Suprapubic skin (tissue), 4 donors: ENCODE measurements around the gene GNAL. TPM values are rescaled to one million over a fixed set of nuclear protein-coding genes. Genes with fewer than 3 reads are reported as not detected.

Experiments used
- DNase-seq, 2 donors: peaks; one replicate each; pipeline ENCODE4 v3.0.0-alpha.2; 2019; ENCODE audit warnings: low spot score in 2 of 2
- H3K27ac ChIP-seq: fragments of 200-600 bp; sonication (generic); one replicate; pipeline ENCODE4 v1.5.1; 2019
- H3K27me3 ChIP-seq: fragments of 200-600 bp; sonication (generic); one replicate; pipeline ENCODE4 v1.5.1; 2019
- H3K36me3 ChIP-seq: fragments of 200-600 bp; sonication (generic); one replicate; pipeline ENCODE4 v1.5.1; 2019
- H3K4me1 ChIP-seq: fragments of 200-600 bp; sonication (generic); one replicate; pipeline ENCODE4 v1.5.1; 2019
- H3K4me3 ChIP-seq: fragments of 200-600 bp; sonication (generic); one replicate; pipeline ENCODE4 v1.5.1; 2019; ENCODE audit warnings: mild to moderate bottlenecking
- H3K9me3 ChIP-seq: fragments of 200-600 bp; sonication (generic); one replicate; pipeline ENCODE4 v1.5.1; 2019
- CTCF ChIP-seq, 2 donors: fragments of 200-600 bp in 1 of 2; fragments of 450-650 bp in 1 of 2; sonication (generic) in 1 of 2; IDR thresholded peaks; one replicate each; pipeline ENCODE4 v1.5.1; 2016 to 2019; ENCODE audit warnings: antibody characterized with exemption in 2 of 2, mild to moderate bottlenecking in 1 of 2, moderate library complexity in 1 of 2
- EP300 ChIP-seq: sonication (generic); formaldehyde crosslinking; IDR thresholded peaks from one replicate; pipeline ENCODE4 v1.6.1; 2017; ENCODE audit warnings: antibody characterized with exemption
- POLR2A ChIP-seq, 2 donors: fragments of 450-650 bp; IDR thresholded peaks; one replicate each; pipeline ENCODE4 v1.6.1; 2017; ENCODE audit warnings: antibody characterized with exemption in 2 of 2, mild to moderate bottlenecking in 2 of 2, moderate library complexity in 2 of 2
- POLR2AphosphoS5 ChIP-seq, 3 donors: sonication (generic); formaldehyde crosslinking; IDR thresholded peaks; one replicate each; pipeline ENCODE4 v1.6.1; 2017; ENCODE audit warnings: antibody characterized with exemption in 3 of 3
- WGBS: methylation state at CpG from one replicate; pipeline ENCODE4 v1.1.5; 2018; 5-methylcytosine and 5-hydroxymethylcytosine counted together
- total RNA-seq, 4 donors: library from RNA; depleted of rRNA; stranded (reverse); fragments of >200 nt; gene quantifications; one replicate each; pipeline ENCODE4 v1.1.0, GENCODE V29; 2016

GNAL gene
- total RNA-seq, 4 donors from 2014 or later: 8.7 to 17.2 (median 15.0) TPM

- 85% methylated on average over 11 of the region's 12 CpGs for WGBS
- Histone ChIP-seq H3K27ac (no peak overlapping the region), H3K9me3 (no peaks in the 10 kb centered on the region), H3K4me3 (no peak overlapping the region), H3K36me3 (peaks cover 6% of the 10 kb centered on the region), H3K4me1 (peaks cover 6% of the 10 kb centered on the region), H3K27me3 (no peaks in the 10 kb centered on the region)
- TF ChIP-seq POLR2A (IDR thresholded peaks at IDR 0.05) (no peak), EP300 (no peak), CTCF (IDR thresholded peaks at IDR 0.05) (no peak), POLR2AphosphoS5 (IDR thresholded peaks at IDR 0.05) (no peak)
- DNase-seq: peak in 1 of 2 donors; percentile 42
Observed at GRCh38 chr18:11865071-11865470, 176.0 kb downstream of the GNAL start.

- peaks cover 6% of the 10 kb centered on the region for H3K36me3 ChIP-seq
Observed at GRCh38 chr18:11866329-11866728, 177.3 kb downstream of the GNAL start.

GRCh38 chr18:11866764-11867163 lies 177.7 kb downstream of the GNAL start:
- Histone ChIP-seq H3K27me3 (no peaks in the 10 kb centered on the region), H3K4me1 (no peaks in the 10 kb centered on the region), H3K36me3 (peaks cover 6% of the 10 kb centered on the region), H3K27ac (no peak overlapping the region), H3K9me3 (no peaks in the 10 kb centered on the region), H3K4me3 (no peak overlapping the region)
- TF ChIP-seq POLR2AphosphoS5 (IDR thresholded peaks at IDR 0.05): no peak
- no peak for TF ChIP-seq POLR2A (IDR thresholded peaks at IDR 0.05)
- TF ChIP-seq CTCF (IDR thresholded peaks at IDR 0.05): no peak
- TF ChIP-seq EP300: no peak
- 81% methylated on average over 5 of the region's 5 CpGs for WGBS
- DNase-seq: no peak

More at GRCh38 chr18:11866329-11866728, 177.3 kb downstream of the GNAL start:
- H3K4me3 ChIP-seq: no peak overlapping the region
- no peaks in the 10 kb centered on the region for H3K4me1 ChIP-seq
- TF ChIP-seq POLR2AphosphoS5 (IDR thresholded peaks at IDR 0.05): no peak
- no peak for TF ChIP-seq POLR2A (IDR thresholded peaks at IDR 0.05)
- TF ChIP-seq CTCF (IDR thresholded peaks at IDR 0.05): no peak
- no peak for TF ChIP-seq EP300
- no peaks in the 10 kb centered on the region for H3K9me3 ChIP-seq
- H3K27ac ChIP-seq: no peak overlapping the region
- no peaks in the 10 kb centered on the region for H3K27me3 ChIP-seq
- 79% methylated on average over 10 of the region's 10 CpGs for WGBS
- DNase-seq: no peak

- TF ChIP-seq EP300: no peak
- TF ChIP-seq POLR2AphosphoS5 (IDR thresholded peaks at IDR 0.05): no peak
- no peak for TF ChIP-seq CTCF (IDR thresholded peaks at IDR 0.05)
- TF ChIP-seq POLR2A (IDR thresholded peaks at IDR 0.05): no peak
- H3K27ac ChIP-seq: no peak overlapping the region
- H3K9me3 ChIP-seq: no peaks in the 10 kb centered on the region
- H3K36me3 ChIP-seq: peaks cover 10% of the 10 kb centered on the region
- H3K27me3 ChIP-seq: no peaks in the 10 kb centered on the region
- WGBS: 95% methylated on average over 8 of the region's 8 CpGs
- DNase-seq: no peak
- H3K4me1 ChIP-seq: no peaks in the 10 kb centered on the region
- no peak overlapping the region for H3K4me3 ChIP-seq
Observed at GRCh38 chr18:11868230-11868629, 179.2 kb downstream of the GNAL start.

- H3K4me1 ChIP-seq: no peaks in the 10 kb centered on the region
- 59% methylated on average over 5 of the region's 5 CpGs for WGBS
- no peaks in the 10 kb centered on the region for H3K9me3 ChIP-seq
- no peak overlapping the region for H3K27ac ChIP-seq
- TF ChIP-seq POLR2AphosphoS5 (IDR thresholded peaks at IDR 0.05) (no peak), POLR2A (IDR thresholded peaks at IDR 0.05) (no peak), CTCF (IDR thresholded peaks at IDR 0.05) (no peak), EP300 (no peak)
- DNase-seq: no peak
- peaks cover 28% of the 10 kb centered on the region for H3K36me3 ChIP-seq
- H3K4me3 ChIP-seq: no peak overlapping the region
- H3K27me3 ChIP-seq: no peaks in the 10 kb centered on the region
Observed at GRCh38 chr18:11871501-11871900, 182.4 kb downstream of the GNAL start.
